ENCODE results near the gene KRTAP5-10.

DNA sequence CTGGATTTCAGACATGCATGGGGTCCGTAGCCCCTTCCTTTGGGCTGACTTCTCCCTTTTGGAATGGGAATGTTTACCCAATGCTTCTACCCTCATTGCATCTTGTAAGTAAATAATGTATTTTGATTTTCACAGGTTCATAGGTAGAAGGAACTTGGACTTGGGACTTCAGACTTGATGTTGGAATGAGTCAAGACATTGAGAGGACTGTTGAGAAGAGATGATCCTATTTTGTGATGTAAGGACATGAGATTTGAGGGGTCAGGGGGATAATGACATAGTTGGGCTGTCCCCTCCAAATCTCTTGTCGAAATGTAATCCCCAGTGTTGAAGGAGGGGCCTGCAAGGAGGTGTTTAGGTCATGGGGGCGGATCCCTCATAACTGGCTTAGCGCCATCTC, 933 bp upstream of the KRTAP5-10 start:
- TF ChIP-seq EZH2phosphoT487 (IDR thresholded peaks at IDR 0.05; ENCODE audit: insufficient read depth, low read depth) (no peak), EZH2 (IDR thresholded peaks at IDR 0.05; ENCODE audit: insufficient read depth, poor library complexity, severe bottlenecking) (no peak)
